ENCODE results near the gene RBM4. TPM values are rescaled to one million over a fixed set of nuclear protein-coding genes. Genes with fewer than 3 reads are reported as not detected.
A peak's percentile ranks its signal among the peaks of the same experiment; 100 is the strongest.

Gene RBM4
- total and polyA plus RNA-seq, 9 of the 15 experiments (the other 6 are each of a cell fraction or from before 2014, with no cell fraction given) = 81.6 to 233 (median 122) TPM

GRCh38 chr11:66638177-66639065 lies at the start of gene RBM4 (continued):
- TF ChIP-seq HCFC1 (IDR thresholded peaks at IDR 0.05; ENCODE audit: low read depth, low read length) (peak; percentile 48; the same call in 1 of the 2 replicates), ZNF217 (CRISPR knock-in tag; IDR thresholded peaks at IDR 0.05) (no peak), ZFX (CRISPR knock-in tag; IDR thresholded peaks at IDR 0.05) (peak; percentile 85), ZNF589 (CRISPR knock-in tag; IDR thresholded peaks at IDR 0.05; ENCODE audit: low read depth) (peak; percentile 32; the same call in 1 of the 2 replicates), ZNF316 (IDR thresholded peaks at IDR 0.05) (no peak), NFRKB (IDR thresholded peaks at IDR 0.05; ENCODE audit: low read depth) (peak; percentile 93), KDM4B (IDR thresholded peaks at IDR 0.05; ENCODE audit: borderline replicate concordance in 2 of 2, low read depth in 1 of 2) (no peak), E2F3 (CRISPR knock-in tag; IDR thresholded peaks at IDR 0.05) (0 out of 2 replicates have a peak, but pooled peaks have one; percentile 52), PML (IDR thresholded peaks at IDR 0.05; ENCODE audit: low read length) (peak; percentile 77), DPF2 (IDR thresholded peaks at IDR 0.05) (peak; percentile 14), ARID4B (CRISPR knock-in tag; IDR thresholded peaks at IDR 0.05) (no peak), ZNF197 (CRISPR knock-in tag; IDR thresholded peaks at IDR 0.05; ENCODE audit: low read depth) (no peak), ZFP36 (IDR thresholded peaks at IDR 0.05; ENCODE audit: low read depth, low read length, partially characterized antibody) (no peak), YY1 (IDR thresholded peaks at IDR 0.05; ENCODE audit: borderline replicate concordance in 1 of 3, control insufficient read depth in 1 of 3, extremely low read depth in 1 of 3, insufficient read depth in 3 of 3, insufficient read length in 1 of 3, insufficient replicate concordance in 2 of 3, low read depth in 1 of 3, low read length in 2 of 3) (peak; percentile 73 to 95 (median 91)), ZBTB9 (CRISPR knock-in tag; IDR thresholded peaks at IDR 0.05) (peak; percentile 81; the same call in 1 of the 2 replicates), SETDB1 (IDR thresholded peaks at IDR 0.05; ENCODE audit: low read length) (no peak), RBM14 (IDR thresholded peaks at IDR 0.05; ENCODE audit: borderline replicate concordance, insufficient read depth, low read depth, low read length) (no peak), ZNF780A (CRISPR knock-in tag; IDR thresholded peaks at IDR 0.05) (no peak), ZKSCAN3 (CRISPR knock-in tag; IDR thresholded peaks at IDR 0.05) (no peak)
